ENCODE measurements around the gene COL18A1. TPM values are rescaled to one million over a fixed set of nuclear protein-coding genes. Genes with fewer than 3 reads are reported as not detected.
A peak's percentile ranks its signal among the peaks of the same experiment; 100 is the strongest.

Gene COL18A1
- total and polyA plus RNA-seq, 9 of the 15 experiments (the other 6 are each of a cell fraction or from before 2014, with no cell fraction given): 0.14 to 16.4 (median 2.0) TPM

DNA sequence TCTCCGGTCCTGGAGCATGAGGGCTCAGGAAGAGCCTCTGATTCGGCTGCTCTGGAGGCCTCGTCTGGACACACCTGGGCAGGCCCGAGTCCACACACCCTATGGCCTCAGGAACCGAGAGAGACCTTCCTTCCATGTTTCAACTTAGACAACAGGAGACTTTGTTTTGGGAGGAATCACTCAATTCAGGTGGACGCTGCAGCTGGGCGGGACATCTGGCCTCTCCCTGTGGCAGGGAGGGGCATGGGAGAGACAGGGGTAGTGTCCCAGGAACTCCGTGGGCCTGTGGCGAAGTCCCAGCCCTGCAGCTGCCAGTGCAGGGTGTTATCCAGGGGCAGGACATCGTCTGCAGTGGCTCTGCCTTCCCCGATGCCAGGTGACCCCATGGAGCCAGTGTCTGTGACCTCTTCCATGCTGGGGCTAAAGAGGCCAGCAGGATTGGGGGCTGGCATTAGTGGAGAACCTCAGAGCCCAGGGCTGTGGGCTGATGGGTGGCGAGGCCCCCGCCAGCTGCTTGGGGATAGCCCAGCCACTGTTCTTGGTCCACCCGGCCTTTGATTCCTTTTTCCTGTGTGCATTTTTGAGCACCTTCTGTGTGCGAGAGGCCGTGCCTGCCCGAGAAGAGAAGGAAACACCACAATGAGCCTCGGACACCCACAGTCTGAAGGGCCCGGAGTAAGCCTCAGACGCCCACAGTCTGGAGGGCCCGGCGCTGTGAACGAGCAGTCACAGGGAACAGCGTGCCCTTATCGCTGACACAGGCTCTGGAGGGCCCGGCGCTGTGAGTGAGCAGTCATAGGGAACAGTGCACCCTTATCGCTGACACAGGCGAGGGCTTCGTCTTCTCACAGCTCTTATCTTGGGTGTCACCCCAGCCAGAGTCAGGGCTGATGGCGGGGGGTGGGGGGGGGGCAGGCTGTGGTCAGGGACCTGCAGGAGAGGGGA, 6.2 kb downstream of the COL18A1 start (continued):
- TF ChIP-seq RFX7 (CRISPR knock-in tag; IDR thresholded peaks at IDR 0.05) (no peak), ZNF41 (CRISPR knock-in tag; conservative IDR thresholded peaks at IDR 0.05) (no peak), FUS (optimal IDR thresholded peaks at IDR 0.05; ENCODE audit: low read depth, low read length) (no peak), PREB (CRISPR knock-in tag; IDR thresholded peaks at IDR 0.05) (no peak), MYBL2 (IDR thresholded peaks at IDR 0.05; ENCODE audit: low read depth) (no peak), MYBL2 (CRISPR knock-in tag; IDR thresholded peaks at IDR 0.05; ENCODE audit: borderline replicate concordance) (no peak), CBFA2T2 (conservative IDR thresholded peaks at IDR 0.05) (peak; percentile 99), SRSF7 (optimal IDR thresholded peaks at IDR 0.05; ENCODE audit: low read depth, low read length) (no peak), BRCA1 (IDR thresholded peaks at IDR 0.05) (no peak), BRCA1 (CRISPR knock-in tag; IDR thresholded peaks at IDR 0.05) (no peak), DLX4 (CRISPR knock-in tag; IDR thresholded peaks at IDR 0.05) (no peak), CREB5 (CRISPR knock-in tag; IDR thresholded peaks at IDR 0.05) (no peak), MCM2 (IDR thresholded peaks at IDR 0.05; ENCODE audit: low read depth) (no peak), HIVEP1 (CRISPR knock-in tag; IDR thresholded peaks at IDR 0.05) (peak; percentile 35; the same call in 1 of the 2 replicates), PHTF2 (CRISPR knock-in tag; IDR thresholded peaks at IDR 0.05) (no peak), SMAD1 (IDR thresholded peaks at IDR 0.05; ENCODE audit: low read depth, low read length, partially characterized antibody) (peak; percentile 84)
- TF ChIP-seq, protein P1, sequence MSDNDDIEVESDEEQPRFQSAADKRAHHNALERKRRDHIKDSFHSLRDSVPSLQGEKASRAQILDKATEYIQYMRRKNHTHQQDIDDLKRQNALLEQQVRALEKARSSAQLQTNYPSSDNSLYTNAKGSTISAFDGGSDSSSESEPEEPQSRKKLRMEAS (CRISPR knock-in tag; IDR thresholded peaks at IDR 0.05): peak; percentile 94
- TF ChIP-seq, protein P2, sequence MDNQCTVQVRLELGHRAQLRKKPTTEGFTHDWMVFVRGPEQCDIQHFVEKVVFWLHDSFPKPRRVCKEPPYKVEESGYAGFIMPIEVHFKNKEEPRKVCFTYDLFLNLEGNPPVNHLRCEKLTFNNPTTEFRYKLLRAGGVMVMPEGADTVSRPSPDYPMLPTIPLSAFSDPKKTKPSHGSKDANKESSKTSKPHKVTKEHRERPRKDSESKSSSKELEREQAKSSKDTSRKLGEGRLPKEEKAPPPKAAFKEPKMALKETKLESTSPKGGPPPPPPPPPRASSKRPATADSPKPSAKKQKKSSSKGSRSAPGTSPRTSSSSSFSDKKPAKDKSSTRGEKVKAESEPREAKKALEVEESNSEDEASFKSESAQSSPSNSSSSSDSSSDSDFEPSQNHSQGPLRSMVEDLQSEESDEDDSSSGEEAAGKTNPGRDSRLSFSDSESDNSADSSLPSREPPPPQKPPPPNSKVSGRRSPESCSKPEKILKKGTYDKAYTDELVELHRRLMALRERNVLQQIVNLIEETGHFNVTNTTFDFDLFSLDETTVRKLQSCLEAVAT (IDR thresholded peaks at IDR 0.05): peak in 1 of 2 experiments; percentile 67; a peak in 2 of 4 replicates
- TF ChIP-seq, protein P3, sequence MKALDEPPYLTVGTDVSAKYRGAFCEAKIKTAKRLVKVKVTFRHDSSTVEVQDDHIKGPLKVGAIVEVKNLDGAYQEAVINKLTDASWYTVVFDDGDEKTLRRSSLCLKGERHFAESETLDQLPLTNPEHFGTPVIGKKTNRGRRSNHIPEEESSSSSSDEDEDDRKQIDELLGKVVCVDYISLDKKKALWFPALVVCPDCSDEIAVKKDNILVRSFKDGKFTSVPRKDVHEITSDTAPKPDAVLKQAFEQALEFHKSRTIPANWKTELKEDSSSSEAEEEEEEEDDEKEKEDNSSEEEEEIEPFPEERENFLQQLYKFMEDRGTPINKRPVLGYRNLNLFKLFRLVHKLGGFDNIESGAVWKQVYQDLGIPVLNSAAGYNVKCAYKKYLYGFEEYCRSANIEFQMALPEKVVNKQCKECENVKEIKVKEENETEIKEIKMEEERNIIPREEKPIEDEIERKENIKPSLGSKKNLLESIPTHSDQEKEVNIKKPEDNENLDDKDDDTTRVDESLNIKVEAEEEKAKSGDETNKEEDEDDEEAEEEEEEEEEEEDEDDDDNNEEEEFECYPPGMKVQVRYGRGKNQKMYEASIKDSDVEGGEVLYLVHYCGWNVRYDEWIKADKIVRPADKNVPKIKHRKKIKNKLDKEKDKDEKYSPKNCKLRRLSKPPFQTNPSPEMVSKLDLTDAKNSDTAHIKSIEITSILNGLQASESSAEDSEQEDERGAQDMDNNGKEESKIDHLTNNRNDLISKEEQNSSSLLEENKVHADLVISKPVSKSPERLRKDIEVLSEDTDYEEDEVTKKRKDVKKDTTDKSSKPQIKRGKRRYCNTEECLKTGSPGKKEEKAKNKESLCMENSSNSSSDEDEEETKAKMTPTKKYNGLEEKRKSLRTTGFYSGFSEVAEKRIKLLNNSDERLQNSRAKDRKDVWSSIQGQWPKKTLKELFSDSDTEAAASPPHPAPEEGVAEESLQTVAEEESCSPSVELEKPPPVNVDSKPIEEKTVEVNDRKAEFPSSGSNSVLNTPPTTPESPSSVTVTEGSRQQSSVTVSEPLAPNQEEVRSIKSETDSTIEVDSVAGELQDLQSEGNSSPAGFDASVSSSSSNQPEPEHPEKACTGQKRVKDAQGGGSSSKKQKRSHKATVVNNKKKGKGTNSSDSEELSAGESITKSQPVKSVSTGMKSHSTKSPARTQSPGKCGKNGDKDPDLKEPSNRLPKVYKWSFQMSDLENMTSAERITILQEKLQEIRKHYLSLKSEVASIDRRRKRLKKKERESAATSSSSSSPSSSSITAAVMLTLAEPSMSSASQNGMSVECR (CRISPR knock-in tag; IDR thresholded peaks at IDR 0.05): no peak
